Esophagus squamous epithelium (tissue), 4 donors: ENCODE measurements around the gene TPM1.

ENCODE experiments used
- POLR2A ChIP-seq, 4 donors: fragments of 450-650 bp; IDR thresholded peaks; one replicate each; pipeline ENCODE4 v1.6.1; 2017; ENCODE audit warnings: antibody characterized with exemption in 4 of 4, mild to moderate bottlenecking in 4 of 4, moderate library complexity in 3 of 4
- TF ChIP-seq, protein P1 (sequence below), 6 experiments: fragments of 450-650 bp in 4 of 6; fragments of 200-600 bp in 2 of 6; sonication (generic) in 2 of 6; IDR thresholded peaks; one replicate each; pipeline ENCODE4 v1.5.1; 2016 to 2019; ENCODE audit warnings: antibody characterized with exemption in 6 of 6, mild to moderate bottlenecking in 4 of 6, moderate library complexity in 4 of 6

DNA sequence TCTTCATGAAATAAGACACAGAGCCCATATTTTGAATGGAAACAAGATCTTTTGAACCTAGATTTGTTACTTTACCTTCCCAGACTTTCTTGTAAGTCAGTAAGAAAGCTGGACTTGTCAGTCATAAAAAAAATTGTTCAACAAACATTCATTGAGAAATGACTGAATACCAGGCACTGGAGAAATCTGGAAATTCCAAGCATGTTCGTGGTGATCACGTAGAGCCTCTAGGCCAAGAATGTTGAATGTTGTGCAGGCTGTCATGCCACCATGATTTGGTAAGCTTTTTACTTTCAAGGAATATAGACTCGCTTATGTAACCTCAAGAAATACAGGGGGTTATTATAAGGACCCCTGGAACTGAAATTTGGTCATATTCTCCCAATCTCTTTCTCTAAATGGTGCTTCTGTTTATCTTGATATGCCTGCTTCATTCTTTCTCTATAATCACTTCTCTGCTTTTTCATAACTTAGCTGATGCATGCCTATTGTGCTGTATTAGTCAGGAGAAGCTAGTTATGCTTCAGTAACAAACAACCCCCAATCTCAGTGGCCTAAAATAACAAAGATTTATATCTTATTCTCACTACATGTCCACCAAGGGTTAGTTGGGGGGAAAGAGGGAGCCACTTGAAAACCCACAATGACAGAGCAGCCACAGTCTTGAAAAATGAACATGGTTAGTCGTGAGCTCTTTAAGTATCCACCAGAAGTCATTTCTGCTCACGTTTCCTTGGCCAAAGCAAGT, 3.4 kb upstream of the TPM1 start:
- TF ChIP-seq, protein P1, sequence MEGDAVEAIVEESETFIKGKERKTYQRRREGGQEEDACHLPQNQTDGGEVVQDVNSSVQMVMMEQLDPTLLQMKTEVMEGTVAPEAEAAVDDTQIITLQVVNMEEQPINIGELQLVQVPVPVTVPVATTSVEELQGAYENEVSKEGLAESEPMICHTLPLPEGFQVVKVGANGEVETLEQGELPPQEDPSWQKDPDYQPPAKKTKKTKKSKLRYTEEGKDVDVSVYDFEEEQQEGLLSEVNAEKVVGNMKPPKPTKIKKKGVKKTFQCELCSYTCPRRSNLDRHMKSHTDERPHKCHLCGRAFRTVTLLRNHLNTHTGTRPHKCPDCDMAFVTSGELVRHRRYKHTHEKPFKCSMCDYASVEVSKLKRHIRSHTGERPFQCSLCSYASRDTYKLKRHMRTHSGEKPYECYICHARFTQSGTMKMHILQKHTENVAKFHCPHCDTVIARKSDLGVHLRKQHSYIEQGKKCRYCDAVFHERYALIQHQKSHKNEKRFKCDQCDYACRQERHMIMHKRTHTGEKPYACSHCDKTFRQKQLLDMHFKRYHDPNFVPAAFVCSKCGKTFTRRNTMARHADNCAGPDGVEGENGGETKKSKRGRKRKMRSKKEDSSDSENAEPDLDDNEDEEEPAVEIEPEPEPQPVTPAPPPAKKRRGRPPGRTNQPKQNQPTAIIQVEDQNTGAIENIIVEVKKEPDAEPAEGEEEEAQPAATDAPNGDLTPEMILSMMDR (IDR thresholded peaks at IDR 0.05): no peak
- no peak for TF ChIP-seq POLR2A (IDR thresholded peaks at IDR 0.05)
